ENCODE data around the gene SYT17. TPM values are rescaled to one million over a fixed set of nuclear protein-coding genes. Genes with fewer than 3 reads are reported as not detected.

SYT17 gene
- total and polyA plus RNA-seq, 4 donors: 2.5 to 4.3 (median 2.6) TPM

- Histone ChIP-seq H3K4me3 (ENCODE audit: low read length in 2 of 2) (no peak overlapping the region), H3K36me3 (ENCODE audit: control insufficient read depth in 1 of 2, insufficient read depth in 2 of 2, low read length in 1 of 2) (no peaks in the 10 kb centered on the region), H3K9me3 (ENCODE audit: control insufficient read depth, low read length) (no peaks in the 10 kb centered on the region), H3K27me3 (ENCODE audit: control insufficient read depth in 1 of 2, insufficient read depth in 2 of 2, low read length in 1 of 2) (no peaks in the 10 kb centered on the region), H3K27ac (ENCODE audit: low read depth in 1 of 2, low read length in 2 of 2) (no peak overlapping the region), H3K4me1 (ENCODE audit: control insufficient read depth in 1 of 2, insufficient read depth in 2 of 2, low read length in 2 of 2) (no peaks in the 10 kb centered on the region)
- no peak for DNase-seq
- 92 to 95% methylated on average over 7 of the region's 7 CpGs for WGBS, 2 donors
- ATAC-seq (ENCODE audit: low FRiP score): no peak
- intact Hi-C loops (cut with DNase I): no loop called here
Measured at GRCh38 chr16:19240494-19240893, 72.5 kb downstream of the SYT17 start.

GRCh38 chr16:19241512-19241911, 73.5 kb downstream of the SYT17 start:
- Histone ChIP-seq H3K4me1 (ENCODE audit: control insufficient read depth in 1 of 2, insufficient read depth in 2 of 2, low read length in 2 of 2) (no peaks in the 10 kb centered on the region), H3K9me3 (ENCODE audit: control insufficient read depth, low read length) (no peaks in the 10 kb centered on the region), H3K27ac (ENCODE audit: low read depth in 1 of 2, low read length in 2 of 2) (no peak overlapping the region), H3K36me3 (ENCODE audit: control insufficient read depth in 1 of 2, insufficient read depth in 2 of 2, low read length in 1 of 2) (no peaks in the 10 kb centered on the region), H3K27me3 (ENCODE audit: control insufficient read depth in 1 of 2, insufficient read depth in 2 of 2, low read length in 1 of 2) (no peaks in the 10 kb centered on the region), H3K4me3 (ENCODE audit: low read length in 2 of 2) (no peak overlapping the region)
- no peak for ATAC-seq (ENCODE audit: low FRiP score)
- no peak for DNase-seq
- intact Hi-C loops (cut with DNase I): no loop called here
- 95% methylated on average over 11 of the region's 11 CpGs for WGBS, 2 donors

- 15 to 22% methylated on average over 1 of the region's 1 CpG for WGBS, 2 donors
- intact Hi-C loops (cut with DNase I): no loop called here
Measured at GRCh38 chr16:19242186-19242585, 74.1 kb downstream of the SYT17 start.

GRCh38 chr16:19242987-19243575, 75.0 kb downstream of the SYT17 start:
- H3K4me3 ChIP-seq (ENCODE audit: low read length in 2 of 2): no peak overlapping the region
- no peaks in the 10 kb centered on the region for H3K27me3 ChIP-seq (ENCODE audit: control insufficient read depth in 1 of 2, insufficient read depth in 2 of 2, low read length in 1 of 2)
- H3K9me3 ChIP-seq (ENCODE audit: control insufficient read depth, low read length): no peaks in the 10 kb centered on the region
- H3K36me3 ChIP-seq (ENCODE audit: control insufficient read depth in 1 of 2, insufficient read depth in 2 of 2, low read length in 1 of 2): no peaks in the 10 kb centered on the region
- H3K4me1 ChIP-seq (ENCODE audit: control insufficient read depth in 1 of 2, insufficient read depth in 2 of 2, low read length in 2 of 2): no peaks in the 10 kb centered on the region
- WGBS, 2 donors: 84 to 90% methylated on average over 3 of the region's 3 CpGs
- no peak overlapping the region for H3K27ac ChIP-seq (ENCODE audit: low read depth in 1 of 2, low read length in 2 of 2)
- DNase-seq (no peak), ATAC-seq (ENCODE audit: low FRiP score) (no peak)
- intact Hi-C loops (cut with DNase I): no loop called here

More at GRCh38 chr16:19242186-19242585, 74.1 kb downstream of the SYT17 start:
- no peak overlapping the region for H3K27ac ChIP-seq (ENCODE audit: low read depth in 1 of 2, low read length in 2 of 2)
- H3K9me3 ChIP-seq (ENCODE audit: control insufficient read depth, low read length): no peaks in the 10 kb centered on the region
- no peaks in the 10 kb centered on the region for H3K27me3 ChIP-seq (ENCODE audit: control insufficient read depth in 1 of 2, insufficient read depth in 2 of 2, low read length in 1 of 2)
- no peaks in the 10 kb centered on the region for H3K36me3 ChIP-seq (ENCODE audit: control insufficient read depth in 1 of 2, insufficient read depth in 2 of 2, low read length in 1 of 2)
- no peaks in the 10 kb centered on the region for H3K4me1 ChIP-seq (ENCODE audit: control insufficient read depth in 1 of 2, insufficient read depth in 2 of 2, low read length in 2 of 2)
- ATAC-seq (ENCODE audit: low FRiP score) (no peak), DNase-seq (no peak)
- H3K4me3 ChIP-seq (ENCODE audit: low read length in 2 of 2): no peak overlapping the region

- Histone ChIP-seq H3K27me3 (ENCODE audit: control insufficient read depth in 1 of 2, insufficient read depth in 2 of 2, low read length in 1 of 2) (no peaks in the 10 kb centered on the region), H3K9me3 (ENCODE audit: control insufficient read depth, low read length) (no peaks in the 10 kb centered on the region), H3K4me1 (ENCODE audit: control insufficient read depth in 1 of 2, insufficient read depth in 2 of 2, low read length in 2 of 2) (no peaks in the 10 kb centered on the region), H3K4me3 (ENCODE audit: low read length in 2 of 2) (no peak overlapping the region), H3K27ac (ENCODE audit: low read depth in 1 of 2, low read length in 2 of 2) (no peak overlapping the region), H3K36me3 (ENCODE audit: control insufficient read depth in 1 of 2, insufficient read depth in 2 of 2, low read length in 1 of 2) (no peaks in the 10 kb centered on the region)
- 83 to 87% methylated on average over 8 of the region's 8 CpGs for WGBS, 2 donors
- ATAC-seq (ENCODE audit: low FRiP score) (no peak), DNase-seq (no peak)
- intact Hi-C loops (cut with DNase I): no loop called here
Measured at GRCh38 chr16:19245326-19245925, 77.4 kb downstream of the SYT17 start.

GRCh38 chr16:19252904-19253303, 84.9 kb downstream of the SYT17 start:
- no peak for DNase-seq
- no peak overlapping the region for H3K4me3 ChIP-seq (ENCODE audit: low read length in 2 of 2)
- H3K4me1 ChIP-seq (ENCODE audit: control insufficient read depth in 1 of 2, insufficient read depth in 2 of 2, low read length in 2 of 2): no peaks in the 10 kb centered on the region
- H3K27ac ChIP-seq (ENCODE audit: low read depth in 1 of 2, low read length in 2 of 2): no peak overlapping the region
- no peaks in the 10 kb centered on the region for H3K36me3 ChIP-seq (ENCODE audit: control insufficient read depth in 1 of 2, insufficient read depth in 2 of 2, low read length in 1 of 2)
- no peaks in the 10 kb centered on the region for H3K9me3 ChIP-seq (ENCODE audit: control insufficient read depth, low read length)
- H3K27me3 ChIP-seq (ENCODE audit: control insufficient read depth in 1 of 2, insufficient read depth in 2 of 2, low read length in 1 of 2): no peaks in the 10 kb centered on the region
- WGBS, 2 donors: 69 to 85% methylated on average over 2 of the region's 2 CpGs
- intact Hi-C loops (cut with DNase I): no loop called here
- no peak for ATAC-seq (ENCODE audit: low FRiP score)

- H3K36me3 ChIP-seq (ENCODE audit: control insufficient read depth in 1 of 2, insufficient read depth in 2 of 2, low read length in 1 of 2): no peaks in the 10 kb centered on the region
Measured at GRCh38 chr16:19254611-19255010, 86.6 kb downstream of the SYT17 start.

GRCh38 chr16:19264123-19264673, 96.2 kb downstream of the SYT17 start:
- no peak for ATAC-seq (ENCODE audit: low FRiP score)

More at GRCh38 chr16:19254611-19255010, 86.6 kb downstream of the SYT17 start:
- Histone ChIP-seq H3K27me3 (ENCODE audit: control insufficient read depth in 1 of 2, insufficient read depth in 2 of 2, low read length in 1 of 2) (no peaks in the 10 kb centered on the region), H3K4me3 (ENCODE audit: low read length in 2 of 2) (no peak overlapping the region), H3K9me3 (ENCODE audit: control insufficient read depth, low read length) (no peaks in the 10 kb centered on the region), H3K27ac (ENCODE audit: low read depth in 1 of 2, low read length in 2 of 2) (no peak overlapping the region), H3K4me1 (ENCODE audit: control insufficient read depth in 1 of 2, insufficient read depth in 2 of 2, low read length in 2 of 2) (no peaks in the 10 kb centered on the region)
- DNase-seq (no peak), ATAC-seq (ENCODE audit: low FRiP score) (no peak)
- 67 to 73% methylated on average over 4 of the region's 4 CpGs for WGBS, 2 donors
- intact Hi-C loops (cut with DNase I): no loop called here

More at GRCh38 chr16:19264123-19264673, 96.2 kb downstream of the SYT17 start:
- Histone ChIP-seq H3K27me3 (ENCODE audit: control insufficient read depth in 1 of 2, insufficient read depth in 2 of 2, low read length in 1 of 2) (peaks cover 0 to 2% of the 10 kb centered on the region in 2 donors), H3K27ac (ENCODE audit: low read depth in 1 of 2, low read length in 2 of 2) (no peak overlapping the region), H3K4me3 (ENCODE audit: low read length in 2 of 2) (no peak overlapping the region), H3K36me3 (ENCODE audit: control insufficient read depth in 1 of 2, insufficient read depth in 2 of 2, low read length in 1 of 2) (no peaks in the 10 kb centered on the region), H3K9me3 (ENCODE audit: control insufficient read depth, low read length) (peaks cover 4% of the 10 kb centered on the region), H3K4me1 (ENCODE audit: control insufficient read depth in 1 of 2, insufficient read depth in 2 of 2, low read length in 2 of 2) (no peaks in the 10 kb centered on the region)
- DNase-seq: no peak
- 86 to 87% methylated on average over 4 of the region's 4 CpGs for WGBS, 2 donors
- intact Hi-C loops (cut with DNase I): loop anchor here in 1 of 2 donors (10.0 kb wide), 1 partner anchor 119 kb away; no protein-coding TSS in a partner anchor

All from aorta (tissue), 5 donors.